ENCODE data around the gene DMPK.

DMPK gene, protein sequence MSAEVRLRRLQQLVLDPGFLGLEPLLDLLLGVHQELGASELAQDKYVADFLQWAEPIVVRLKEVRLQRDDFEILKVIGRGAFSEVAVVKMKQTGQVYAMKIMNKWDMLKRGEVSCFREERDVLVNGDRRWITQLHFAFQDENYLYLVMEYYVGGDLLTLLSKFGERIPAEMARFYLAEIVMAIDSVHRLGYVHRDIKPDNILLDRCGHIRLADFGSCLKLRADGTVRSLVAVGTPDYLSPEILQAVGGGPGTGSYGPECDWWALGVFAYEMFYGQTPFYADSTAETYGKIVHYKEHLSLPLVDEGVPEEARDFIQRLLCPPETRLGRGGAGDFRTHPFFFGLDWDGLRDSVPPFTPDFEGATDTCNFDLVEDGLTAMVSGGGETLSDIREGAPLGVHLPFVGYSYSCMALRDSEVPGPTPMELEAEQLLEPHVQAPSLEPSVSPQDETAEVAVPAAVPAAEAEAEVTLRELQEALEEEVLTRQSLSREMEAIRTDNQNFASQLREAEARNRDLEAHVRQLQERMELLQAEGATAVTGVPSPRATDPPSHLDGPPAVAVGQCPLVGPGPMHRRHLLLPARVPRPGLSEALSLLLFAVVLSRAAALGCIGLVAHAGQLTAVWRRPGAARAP

DNA sequence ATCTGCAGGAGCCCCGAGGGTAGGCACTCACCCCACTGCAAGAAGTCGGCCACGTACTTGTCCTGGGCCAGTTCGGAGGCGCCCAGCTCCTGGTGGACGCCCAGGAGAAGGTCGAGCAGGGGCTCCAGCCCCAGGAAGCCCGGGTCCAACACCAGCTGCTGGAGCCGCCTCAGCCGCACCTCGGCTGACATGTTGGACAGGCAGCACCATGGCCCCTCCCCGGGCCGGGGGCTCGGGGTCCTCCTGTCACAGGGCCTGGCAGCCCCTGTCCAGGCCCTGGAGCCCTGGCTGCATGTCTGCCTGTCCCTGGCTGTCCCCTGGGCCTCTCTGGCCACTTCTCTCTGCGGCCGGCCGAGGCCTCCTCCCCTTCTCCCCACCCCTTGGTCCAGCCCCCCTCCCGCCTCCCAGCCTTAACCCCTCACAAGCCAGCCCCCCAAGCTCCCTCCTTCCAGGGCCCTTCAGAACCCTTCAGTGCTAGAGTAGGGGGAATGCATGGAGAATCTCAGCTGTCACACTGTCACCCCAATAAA is at the start of gene DMPK:
Gene DMPK (minus strand): TSS at position 329 of the 530 bp plus-strand sequence. CDS start 138 bp downstream, at position 191.
- no peak for DNase-seq

DNA sequence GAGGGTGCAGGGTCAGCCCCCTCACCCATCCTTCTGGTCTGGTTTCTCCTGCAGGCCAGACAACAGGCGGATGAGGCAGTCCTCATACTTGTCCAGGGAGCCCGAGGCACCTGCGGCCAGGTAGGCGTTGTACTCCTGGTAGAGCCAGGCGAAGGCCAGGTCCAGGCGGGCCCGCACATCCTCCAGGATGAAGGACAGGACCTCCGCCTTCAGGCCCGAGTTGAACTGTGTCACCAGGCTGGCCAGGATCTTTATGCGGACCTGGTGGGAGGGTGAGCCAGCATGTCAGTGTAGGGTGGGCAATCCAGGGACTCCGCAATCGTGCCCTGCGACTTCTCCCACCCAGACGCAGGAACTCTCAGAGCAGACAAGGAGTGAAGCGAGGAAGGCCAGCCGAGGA is 46.7 kb upstream of the DMPK start:
- DNase-seq: no peak

DNA sequence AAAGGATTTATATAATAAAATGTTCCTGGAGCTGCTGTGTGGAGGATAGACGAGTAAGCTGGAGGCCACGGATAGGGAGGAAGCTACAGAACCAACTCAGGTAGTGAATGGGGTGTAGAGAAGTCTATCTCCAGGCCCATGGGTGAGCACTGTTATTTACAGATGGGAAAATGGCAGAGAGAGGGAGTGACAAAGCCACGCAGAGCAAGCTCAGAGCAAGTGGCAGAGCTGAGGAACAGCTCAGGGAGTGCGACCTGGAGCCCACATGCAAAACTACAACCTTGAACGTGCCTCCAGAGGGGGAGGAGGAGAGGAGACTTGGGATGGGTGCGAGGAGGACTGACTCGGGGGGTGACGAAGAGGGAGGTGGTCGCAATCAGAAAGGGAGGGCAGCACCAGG is 46.2 kb upstream of the DMPK start:
- DNase-seq: no peak

DNA sequence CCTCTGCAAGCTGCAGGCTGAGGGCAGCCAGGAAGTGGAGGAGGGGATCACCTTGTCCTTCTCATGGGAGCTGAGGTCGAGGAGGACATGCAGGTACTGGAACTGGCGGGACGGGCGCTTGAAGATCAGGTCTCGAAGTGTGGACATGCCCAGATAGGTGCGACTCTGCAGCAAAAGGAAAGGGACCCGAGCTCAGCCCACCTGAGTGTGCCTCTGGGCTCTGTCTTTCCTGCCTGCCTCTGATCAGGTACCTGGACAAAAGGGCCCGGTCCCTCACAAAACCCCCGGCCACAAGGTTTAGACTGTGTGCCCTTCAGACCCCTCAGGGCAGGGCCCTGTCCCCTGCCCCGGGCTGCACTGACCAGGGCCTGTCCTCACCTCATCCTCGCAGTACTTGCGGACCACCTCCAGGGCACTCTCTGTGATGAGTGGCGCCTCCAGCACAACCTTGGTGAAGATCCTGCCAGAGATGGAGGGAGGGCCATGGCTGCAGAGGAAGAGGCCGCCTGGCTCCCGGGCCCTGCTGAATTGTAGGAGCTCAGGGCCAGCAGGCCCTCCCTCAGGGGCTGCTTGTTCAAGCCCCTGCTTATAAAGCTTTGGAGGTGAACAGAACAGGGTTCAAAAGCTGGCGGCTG is 45.3 kb upstream of the DMPK start:
- DNase-seq: no peak

DNA sequence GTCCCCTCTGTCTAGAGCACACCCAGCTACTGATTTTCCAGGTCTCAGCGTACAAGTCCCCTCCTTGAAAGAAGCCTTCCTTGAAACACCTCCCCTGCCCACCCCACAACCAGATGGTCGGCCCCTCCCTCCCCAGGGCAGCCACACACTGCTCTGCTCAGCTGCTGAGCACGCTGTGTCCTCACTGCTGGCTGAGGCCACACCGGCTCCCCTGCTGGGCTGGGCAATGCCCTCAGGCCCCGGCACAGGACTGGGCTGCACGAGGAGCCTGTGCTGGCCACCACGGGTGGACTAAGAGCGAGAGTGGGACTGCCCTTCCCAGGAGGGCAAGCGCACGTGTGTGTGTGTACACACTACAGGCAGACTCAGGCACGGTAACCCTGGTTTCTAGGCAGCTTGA is 44.6 kb upstream of the DMPK start:
- no peak for DNase-seq

DNA sequence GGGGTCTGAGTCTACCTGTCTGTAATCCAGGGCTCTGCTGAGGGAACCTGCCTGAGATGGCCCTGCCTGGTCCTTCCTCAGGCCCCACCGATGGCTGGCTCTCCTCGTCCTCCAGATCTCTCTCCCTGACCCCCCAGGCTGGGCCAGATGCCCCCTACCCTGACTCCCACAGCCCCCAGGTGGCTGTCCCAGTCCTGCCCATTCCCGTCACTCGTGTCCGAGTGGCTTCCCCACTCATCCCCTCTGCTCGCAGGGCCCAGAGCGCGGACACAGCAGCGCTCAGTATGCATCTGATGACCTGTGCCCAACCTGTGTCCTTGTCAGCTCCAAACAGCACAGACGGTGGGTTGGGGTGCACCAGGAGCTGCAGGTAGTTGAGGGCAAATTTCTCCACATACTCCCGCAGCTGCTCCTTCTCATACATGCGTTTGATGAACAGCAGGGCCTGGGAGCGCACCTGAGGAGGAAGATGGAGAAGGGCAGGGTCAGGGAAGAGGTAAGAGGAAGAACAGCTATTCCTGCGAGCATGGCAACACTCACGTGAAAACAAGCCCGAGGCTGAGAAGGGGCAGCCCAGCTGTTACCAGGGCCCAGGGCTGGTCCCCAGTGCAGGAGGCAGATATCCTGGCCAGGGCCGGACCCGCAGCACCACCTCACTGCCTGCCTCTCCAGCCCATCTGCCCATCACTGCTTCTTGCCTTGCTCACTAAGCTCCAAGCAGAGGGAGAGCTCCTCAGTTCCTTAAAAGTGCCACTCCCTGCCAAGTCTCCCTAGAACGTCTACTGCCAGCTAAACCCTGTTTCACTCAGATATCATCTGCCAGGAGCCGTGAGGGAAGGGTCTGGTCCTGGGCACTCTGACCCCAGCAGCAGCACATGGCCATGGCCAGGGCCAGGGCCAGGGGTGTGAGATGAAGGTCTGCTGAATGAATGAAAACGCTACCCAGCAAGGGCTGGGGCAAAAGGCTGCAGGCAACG is 43.9 kb upstream of the DMPK start:
- DNase-seq: no peak

DNA sequence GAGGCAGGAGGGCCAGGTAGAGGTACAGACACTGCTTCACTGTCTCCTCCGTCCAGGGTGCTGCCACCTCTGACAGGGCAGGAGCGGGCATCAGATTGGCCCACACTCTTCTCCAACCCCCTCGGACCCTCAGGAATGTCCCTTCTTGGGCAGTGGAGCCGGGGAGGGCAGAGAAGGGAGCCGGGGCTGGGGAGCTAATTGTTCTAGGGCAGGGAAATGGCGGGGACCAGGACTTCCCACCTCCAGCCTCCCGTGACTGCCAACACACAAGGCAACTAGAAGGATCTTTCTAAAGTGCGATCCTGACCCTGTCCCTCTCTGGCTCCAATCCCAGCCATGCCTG is 42.9 kb upstream of the DMPK start:
- no peak for DNase-seq

DNA sequence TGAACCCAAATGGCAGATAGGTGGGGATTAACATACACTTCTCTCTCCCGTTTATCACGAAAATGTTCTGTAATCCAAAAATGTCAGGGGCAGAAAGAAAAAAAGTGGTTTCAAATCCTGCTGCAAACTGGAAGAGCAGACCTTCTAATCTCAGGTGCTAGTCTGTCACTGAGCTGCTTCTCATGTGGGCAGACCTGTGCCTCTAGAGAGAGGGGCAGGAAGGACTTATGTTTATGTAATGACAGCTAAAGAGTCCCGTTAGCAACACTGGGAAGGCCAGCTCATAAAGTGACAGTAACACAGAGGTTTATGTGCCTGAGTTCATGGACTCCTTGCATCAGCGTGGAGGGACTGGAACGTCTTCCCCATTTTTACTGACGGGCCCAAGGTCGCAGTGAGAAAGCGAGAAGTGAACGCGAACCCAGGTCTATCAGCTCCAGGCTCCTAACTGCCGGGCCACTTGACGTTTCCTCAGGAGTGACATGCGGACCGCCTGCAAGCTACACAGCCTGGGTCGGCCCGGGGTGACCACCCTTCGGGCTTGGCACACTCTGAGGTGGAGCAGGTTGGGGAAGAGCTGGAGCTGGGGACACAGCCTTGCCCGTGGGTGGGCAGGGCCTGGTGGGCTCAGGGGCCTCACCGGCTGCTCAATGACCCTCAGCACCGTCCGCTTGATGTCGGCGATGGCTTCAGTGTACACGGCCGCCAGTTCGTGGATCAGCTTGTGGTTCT is 42.4 kb upstream of the DMPK start:
- no peak for DNase-seq

DNA sequence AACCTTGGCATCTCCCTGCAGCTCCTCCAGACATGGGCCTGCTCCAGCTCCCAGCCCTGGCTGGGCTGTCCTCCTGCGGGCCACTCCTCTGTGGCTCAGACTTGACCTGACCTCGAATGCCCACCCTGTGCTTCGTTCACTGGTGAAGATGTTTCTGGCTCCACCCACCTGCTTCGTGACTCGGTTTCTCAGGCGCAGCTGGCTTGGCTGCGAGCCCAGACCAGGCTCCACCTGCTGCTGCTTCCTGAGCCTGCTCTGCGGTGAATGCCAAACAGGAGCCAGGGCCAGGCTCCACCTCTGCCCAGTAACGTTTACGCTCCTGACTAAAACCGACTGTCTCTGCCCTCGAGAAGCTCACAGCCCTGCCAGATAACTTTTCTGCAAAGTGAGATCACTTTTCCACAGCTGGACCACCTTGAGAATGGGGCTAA is 41.8 kb upstream of the DMPK start:
- no peak for DNase-seq

DNA sequence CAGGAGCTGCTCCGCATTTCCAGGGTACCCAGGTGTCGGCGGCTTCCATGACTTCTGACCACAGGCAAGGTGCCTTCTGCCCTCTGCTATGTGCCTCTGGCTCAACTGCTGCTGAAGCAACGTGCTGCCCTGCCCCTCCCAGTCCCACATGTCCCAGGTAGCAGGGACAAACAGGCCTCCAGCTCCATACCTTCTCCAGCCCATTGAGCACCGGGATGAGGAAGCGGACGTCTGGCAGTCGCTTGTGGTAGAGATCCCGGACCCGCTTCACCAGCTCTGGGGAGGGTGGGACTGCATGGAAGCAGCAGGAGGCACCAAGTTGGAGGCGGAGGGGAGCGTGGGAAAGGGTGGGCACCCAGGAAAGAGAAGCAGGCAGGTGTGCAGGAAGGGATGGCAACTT is 40.9 kb upstream of the DMPK start:
- no peak for DNase-seq

DNA sequence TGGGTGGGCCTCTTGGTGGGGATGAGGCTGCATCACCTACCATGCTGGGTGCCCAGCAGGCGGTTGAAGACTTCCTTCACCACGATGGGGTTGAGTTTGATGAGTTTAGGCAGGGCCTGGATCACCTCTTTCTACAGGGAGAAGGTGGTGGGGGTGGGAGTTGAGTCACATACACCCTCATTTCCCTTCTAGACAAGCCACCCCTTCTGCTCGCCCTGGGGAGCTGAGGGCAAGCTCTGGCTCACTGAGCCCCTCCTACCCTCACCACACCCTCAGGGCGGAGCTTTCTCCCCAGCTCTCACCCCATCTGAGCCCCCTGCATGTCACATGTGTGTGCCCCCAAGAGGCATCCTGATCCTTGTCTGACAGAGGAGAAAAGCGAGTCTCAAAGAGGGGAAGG is 40.4 kb upstream of the DMPK start:
- DNase-seq: no peak

DNA sequence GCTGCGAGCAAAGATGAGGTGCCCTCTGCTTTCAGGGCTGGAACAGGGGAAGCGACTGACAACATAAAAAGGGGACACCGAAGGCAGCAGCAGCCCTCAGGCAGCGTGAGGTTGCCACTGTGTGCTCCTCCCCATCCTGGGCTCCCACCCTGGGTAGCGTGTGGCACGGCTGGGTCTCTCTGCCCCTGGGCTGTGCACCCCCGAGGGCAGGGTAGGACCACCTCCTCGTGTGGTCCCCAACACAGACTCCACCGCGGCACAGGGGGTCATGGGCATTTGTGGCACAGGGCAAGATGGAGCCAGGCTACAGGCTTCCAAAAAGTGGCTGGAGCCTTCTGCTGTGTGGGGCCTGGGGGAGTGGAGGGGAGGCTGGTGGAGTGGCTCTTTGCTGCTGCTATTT is 39.3 kb upstream of the DMPK start:
- no peak for DNase-seq

DNA sequence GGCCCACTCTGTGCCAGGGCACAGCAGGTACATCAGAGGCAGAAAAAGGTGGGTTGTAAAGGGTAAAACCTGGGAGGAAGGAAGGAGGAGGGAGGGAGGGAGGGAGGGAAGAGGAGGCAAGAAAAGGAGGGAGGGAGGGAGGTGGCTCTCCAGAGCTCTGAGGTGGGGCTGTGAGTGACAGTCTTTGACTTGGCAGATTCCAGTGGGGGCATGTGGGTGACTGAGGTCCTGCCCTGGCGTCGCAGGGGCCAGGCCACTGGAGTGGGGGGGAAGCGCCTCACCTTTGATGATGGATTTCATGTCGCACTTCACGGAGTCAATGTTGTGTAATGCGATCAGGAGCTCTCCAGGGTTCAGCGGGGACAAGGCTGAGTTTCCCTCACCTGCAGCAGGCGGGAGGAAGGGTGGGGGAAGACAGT is 38.8 kb upstream of the DMPK start:
- DNase-seq: no peak

DNA sequence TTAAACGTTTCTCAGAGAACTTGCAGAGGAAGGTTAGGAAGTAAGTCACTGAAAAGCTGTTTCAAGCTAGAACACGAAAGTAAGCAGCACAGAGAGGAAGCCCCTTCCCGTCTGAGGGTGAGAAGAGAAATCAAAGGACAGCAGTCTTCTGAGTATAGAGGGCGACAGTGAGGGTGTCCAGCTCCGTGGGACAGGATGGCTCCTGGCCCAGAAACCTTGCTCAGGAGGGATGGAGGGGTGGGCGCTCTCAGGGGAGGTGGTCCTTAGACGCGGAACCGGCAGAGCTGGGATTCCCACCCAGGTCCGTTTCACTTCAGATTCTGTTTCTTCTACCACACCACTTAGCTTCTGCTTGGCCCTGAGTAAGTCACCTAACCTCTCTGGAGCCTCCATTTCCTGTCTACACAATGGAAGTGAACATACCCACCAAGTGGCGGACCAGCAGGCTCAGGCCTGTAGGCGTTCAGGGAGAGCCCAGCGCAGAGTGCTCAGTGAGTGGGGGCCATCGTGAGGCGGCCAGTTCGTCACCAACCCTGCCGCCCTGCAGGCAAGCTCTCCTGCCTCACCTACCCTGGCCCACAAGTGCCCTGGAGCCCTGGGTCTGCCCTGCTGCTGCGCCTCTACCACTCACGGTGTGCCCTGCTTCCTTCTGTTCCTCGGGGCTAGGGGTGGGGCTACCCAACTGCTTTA is 38.3 kb upstream of the DMPK start:
- no peak for DNase-seq

DNA sequence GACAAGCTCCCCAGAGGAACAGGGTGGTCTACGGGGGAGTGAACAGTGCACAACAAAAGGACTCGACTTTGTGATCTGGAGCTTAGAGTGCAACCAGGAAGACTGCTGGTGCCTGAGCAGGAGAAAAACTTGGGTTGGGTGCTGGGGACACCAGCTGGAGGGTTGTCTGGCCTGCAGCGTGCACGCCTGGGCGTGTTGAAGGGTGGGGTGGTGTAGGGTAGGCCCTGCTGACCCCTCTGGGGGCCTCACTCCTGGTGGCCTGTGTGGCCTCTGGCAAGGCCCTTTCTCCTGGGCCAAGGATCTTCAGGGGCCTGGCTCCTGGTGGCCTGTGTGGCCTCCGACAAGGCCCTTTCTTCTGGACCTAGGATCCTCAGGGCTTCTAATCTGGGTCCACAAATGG is 37.5 kb upstream of the DMPK start:
- no peak for DNase-seq

DNA sequence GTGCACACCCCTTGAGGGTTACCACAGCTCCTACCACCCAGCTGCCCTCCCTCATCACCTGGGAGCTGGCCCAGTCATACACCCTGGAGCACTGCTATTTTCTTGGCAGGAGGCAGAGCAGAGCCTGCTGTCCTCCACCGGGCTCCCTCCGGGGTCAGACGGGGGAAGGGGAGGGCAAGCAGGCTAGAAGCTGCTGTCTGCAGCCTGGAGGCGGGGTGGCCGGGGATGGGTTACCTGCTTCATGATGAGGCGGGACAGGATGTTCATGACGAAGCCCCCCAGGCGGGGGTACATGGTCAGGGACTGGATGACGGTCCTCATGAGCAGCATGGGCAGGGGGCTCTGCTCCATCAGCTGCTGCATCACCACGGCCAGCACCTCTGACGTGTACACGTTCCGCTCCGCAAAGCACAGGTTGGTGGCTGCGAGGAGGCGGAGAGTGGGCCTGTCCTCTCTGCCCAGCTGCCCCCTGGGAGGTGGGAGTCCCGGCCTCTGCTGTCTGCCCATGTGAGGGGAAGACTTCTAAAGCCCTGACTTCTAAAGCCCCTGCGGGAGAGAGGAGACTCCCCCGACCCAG is 35.5 kb upstream of the DMPK start:
- DNase-seq: no peak

DNA sequence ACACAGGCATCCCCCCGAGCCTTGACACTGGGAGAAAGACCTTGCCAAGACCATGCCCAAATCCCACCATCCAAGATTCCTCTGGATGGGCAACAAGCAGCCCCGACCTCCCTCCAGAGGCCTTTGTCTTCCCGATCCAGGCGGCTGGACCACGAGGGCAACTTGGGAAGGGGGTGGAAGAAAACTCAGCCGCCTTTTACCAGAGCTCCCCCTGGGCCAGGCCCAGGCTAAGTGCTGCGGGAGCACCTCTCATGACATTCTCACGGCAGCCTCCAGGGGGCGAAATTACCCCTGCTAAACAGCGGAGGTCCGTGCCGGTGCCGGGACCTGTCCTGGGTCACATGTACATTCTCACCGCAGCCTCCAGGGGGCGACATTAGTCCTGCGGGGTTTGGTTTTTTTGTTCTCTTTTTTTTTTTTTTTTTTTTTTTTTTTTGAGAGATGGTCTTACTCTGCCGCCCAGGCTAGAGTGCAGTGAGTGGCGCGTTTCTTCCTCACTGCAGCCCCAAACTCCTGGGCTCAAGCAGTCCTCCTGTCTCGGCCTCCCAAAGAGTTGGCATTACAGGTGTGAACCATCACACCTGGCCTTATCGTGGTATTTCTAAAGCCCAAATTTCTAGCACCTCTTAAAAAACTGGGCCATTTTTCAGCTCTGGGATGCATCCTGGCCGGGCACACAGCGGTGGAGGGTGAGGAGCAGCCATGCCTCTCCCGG is 34.9 kb upstream of the DMPK start:
- peak; percentile 96 for DNase-seq

DNA sequence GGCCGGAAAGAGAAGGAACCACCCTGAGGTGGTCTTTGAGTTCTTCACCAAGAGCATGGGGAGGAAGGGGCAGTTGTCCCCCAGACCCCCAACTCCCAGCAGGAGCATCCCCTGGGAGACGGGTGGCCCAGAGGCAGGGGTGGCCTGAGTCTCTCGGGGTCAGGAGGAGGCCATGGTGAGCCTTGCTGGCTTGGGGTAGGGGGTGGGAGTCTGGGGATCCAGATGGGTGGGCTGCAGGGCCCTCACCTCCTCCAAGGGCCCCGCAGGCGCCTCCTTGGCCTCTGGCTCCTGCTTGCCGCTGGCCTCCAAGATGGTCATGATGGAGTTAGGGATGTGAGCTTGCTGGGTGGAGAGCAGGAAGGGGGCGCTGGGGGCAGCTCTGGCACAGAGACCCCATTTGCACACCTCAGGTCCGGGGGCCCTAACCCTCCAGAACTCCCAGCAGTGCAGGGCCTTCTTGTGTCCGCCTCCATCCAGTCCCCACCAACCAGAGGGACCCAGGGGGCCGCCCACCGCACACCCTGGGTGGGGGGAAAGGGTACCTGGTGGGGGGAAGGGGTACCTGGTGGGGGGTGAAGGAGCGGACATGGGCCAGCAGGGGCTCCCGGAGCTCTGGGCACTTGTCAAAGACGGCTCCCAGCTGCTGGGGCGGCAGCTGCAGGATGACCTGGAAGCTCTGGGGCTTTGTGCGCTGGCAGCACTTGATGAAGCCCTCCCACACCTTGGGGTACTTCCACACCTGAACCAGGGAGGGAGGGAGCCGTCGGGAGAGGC is 34.1 kb upstream of the DMPK start:
- no peak for DNase-seq

DNA sequence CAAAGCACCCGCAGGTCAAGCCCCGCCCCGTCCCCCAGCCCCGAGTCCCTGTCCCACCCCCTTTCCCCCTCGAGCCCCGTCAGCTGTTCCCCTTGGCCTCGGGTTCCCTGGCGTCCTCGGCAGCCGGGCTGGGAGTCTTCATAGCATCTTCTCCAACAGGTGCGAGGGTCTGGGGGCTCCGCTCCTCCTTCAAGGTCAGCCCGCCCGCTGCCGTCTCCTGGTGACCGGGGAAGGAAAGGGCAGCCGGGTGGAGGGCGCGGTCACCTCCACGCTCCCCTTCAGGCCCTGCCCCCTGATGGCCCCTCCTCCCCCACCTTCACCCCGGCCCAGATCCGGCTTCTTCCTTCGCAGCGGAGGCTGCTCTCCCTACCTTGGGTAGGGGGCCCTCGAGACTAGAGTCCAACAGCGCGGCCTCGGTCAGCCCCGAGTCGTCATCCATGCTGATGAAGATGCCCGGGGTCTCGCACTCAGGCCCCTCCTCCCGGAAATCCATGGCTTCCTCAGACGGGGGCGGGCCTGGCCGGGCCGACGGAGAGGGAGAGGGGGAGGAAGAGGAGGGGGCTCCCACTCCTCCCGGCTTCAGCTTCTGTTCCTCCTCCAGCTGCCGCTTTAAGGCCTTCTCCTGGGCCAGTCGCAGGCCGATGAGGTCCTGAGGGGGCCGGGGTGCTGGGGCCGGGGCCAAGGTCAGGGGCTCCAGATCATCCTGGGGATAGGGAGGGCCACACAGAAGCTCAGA is 33.4 kb upstream of the DMPK start:
- no peak for DNase-seq

Measured in activated T-cell treated with anti-CD3 and anti-CD28 coated beads for 4 hours (primary cell).